GM12878 (cell line): ENCODE measurements around the gene SLC23A2. TPM values are rescaled to one million over a fixed set of nuclear protein-coding genes. Genes with fewer than 3 reads are reported as not detected.

ENCODE experiments used
- ATAC-seq: fragments of 200-7000 bp; cut with Tn5 transposase; 3 replicates; pipeline ENCODE4 v1.9.1; 2020; ENCODE audit warnings: mild to moderate bottlenecking, moderate library complexity
- BruUV-seq: library from RNA; stranded (reverse); fragments of 400-500 nt; replicated peaks from 2 replicates; lab custom pipeline; 2021; lab: Mats Ljungman, UMichigan
- CTCF ChIA-PET: fragments of 300-600 bp; sonication (Branson Sonifier 250); formaldehyde crosslinking; extraction: SDS; loops from one replicate; lab custom pipeline; 2021; ENCODE audit warnings: inconsistent platforms; lab: Yijun Ruan, JAX
- POLR2A ChIA-PET: fragments of 350-600 bp; formaldehyde crosslinking; extraction: SDS; loops from one replicate; lab custom pipeline; 2021; ENCODE audit warnings: inconsistent platforms; lab: Charles Lee
- RAD21 ChIA-PET: fragments of 300-600 bp; sonication (Branson Sonifier 250); formaldehyde crosslinking; loops from one replicate; lab custom pipeline; 2023; ENCODE audit warnings: antibody characterized with exemption; ENCODE audit not compliant: unreplicated experiment; lab: Charles Lee
- SMC1A ChIA-PET: fragments of 300-600 bp; sonication (Branson Sonifier 250); formaldehyde crosslinking; loops from one replicate; lab custom pipeline; 2023; ENCODE audit not compliant: unreplicated experiment, uncharacterized antibody; lab: Charles Lee
- DNase-seq: peaks from one replicate; pipeline ENCODE4 v3.0.0-alpha.2; 2011; ENCODE audit warnings: low read depth, low spot score
- FAIRE-seq: peaks from 3 replicates; lab custom pipeline; 2011; peaks lifted over from hg19 to GRCh38; lab: Jason Lieb, UNC
- H2AFZ ChIP-seq: 2 replicates; pipeline ENCODE4 v1.6.0; 2011; ENCODE audit warnings: low read depth, low read length, control low read depth; ENCODE audit not compliant: control insufficient read depth
- H3K27ac ChIP-seq: 2 replicates; pipeline ENCODE4 v1.5.1; 2011; ENCODE audit warnings: control low read depth; ENCODE audit not compliant: control insufficient read depth, insufficient read depth
- H3K27me3 ChIP-seq, 2 experiments: replicated peaks in 1 of 2; 2 replicates each; pipeline versions ENCODE4 v1.6.0 to v1.6.1; 2011; ENCODE audit warnings: low read length in 1 of 2; ENCODE audit not compliant: control insufficient read depth in 2 of 2, insufficient read depth in 2 of 2
- H3K36me3 ChIP-seq, 2 experiments: 2 replicates each; pipeline ENCODE4 v1.5.1; 2011; ENCODE audit warnings: low read length in 1 of 2; ENCODE audit not compliant: control insufficient read depth in 2 of 2, insufficient read depth in 2 of 2
- H3K4me1 ChIP-seq: 2 replicates; pipeline ENCODE4 v1.6.1; 2011; ENCODE audit warnings: mild to moderate bottlenecking, low read length, moderate library complexity, mixed read lengths; ENCODE audit not compliant: control insufficient read depth, insufficient read depth
- H3K4me2 ChIP-seq: 2 replicates; pipeline ENCODE4 v1.6.0; 2011; ENCODE audit warnings: control low read depth; ENCODE audit not compliant: control insufficient read depth, insufficient read depth
- H3K4me3 ChIP-seq: fragments of 200-600 bp; sonication (generic); 2 replicates; pipeline ENCODE4 v1.5.1; 2016
- H3K79me2 ChIP-seq: 2 replicates; pipeline ENCODE4 v1.6.0; 2011; ENCODE audit warnings: low read length; ENCODE audit not compliant: control insufficient read depth, insufficient read depth
- H3K9ac ChIP-seq: 2 replicates; pipeline ENCODE4 v1.8.0; 2011; ENCODE audit warnings: low read length, control low read depth, mixed read lengths; ENCODE audit not compliant: control insufficient read depth, insufficient read depth
- H3K9me3 ChIP-seq: replicated peaks from 3 replicates; pipeline ENCODE4 v1.5.1; 2011; ENCODE audit warnings: mild to moderate bottlenecking, low read length; ENCODE audit not compliant: control insufficient read depth, insufficient read depth
- H4K20me1 ChIP-seq: 2 replicates; pipeline ENCODE4 v1.6.0; 2011; ENCODE audit not compliant: control insufficient read depth, insufficient read depth
- ETV6 ChIP-seq, 2 experiments: fragments of 450-650 bp in 1 of 2; IDR thresholded peaks in 1 of 2; conservative IDR thresholded peaks in 1 of 2; 2 replicates each; pipeline ENCODE4 v1.6.1; 2014; ENCODE audit warnings: antibody characterized with exemption in 1 of 2, borderline replicate concordance in 1 of 2, low read depth in 1 of 2, mild to moderate bottlenecking in 1 of 2, moderate library complexity in 1 of 2
- EZH2 ChIP-seq: IDR thresholded peaks from 2 replicates; pipeline ENCODE4 v1.6.1; 2012; ENCODE audit warnings: low read depth, mild to moderate bottlenecking, control low read depth, inconsistent platforms, low read length, borderline replicate concordance; ENCODE audit not compliant: control insufficient read depth
- NR2F1 ChIP-seq: fragments of 450-650 bp; conservative IDR thresholded peaks from 2 replicates; pipeline ENCODE4 v1.6.1; 2017; ENCODE audit warnings: mild to moderate bottlenecking
- SIX5 ChIP-seq: IDR thresholded peaks from 2 replicates; pipeline ENCODE4 v1.6.1; 2011; ENCODE audit warnings: mild to moderate bottlenecking, low read depth, low read length, moderate library complexity; ENCODE audit not compliant: severe bottlenecking
- STAT1 ChIP-seq: fragments of 450-650 bp; conservative IDR thresholded peaks from 2 replicates; pipeline ENCODE4 v1.6.1; 2014; ENCODE audit warnings: antibody characterized with exemption, mild to moderate bottlenecking
- ZNF207 ChIP-seq: fragments of 450-650 bp; IDR thresholded peaks from 2 replicates; pipeline ENCODE4 v1.6.1; 2014; ENCODE audit warnings: antibody characterized with exemption, mild to moderate bottlenecking, borderline replicate concordance
- WGBS: methylation state at CpG from one replicate; pipeline ENCODE4 v1.1.6; 2016; ENCODE audit warnings: low lambda C conversion rate; ENCODE audit not compliant: insufficient replicate concordance, insufficient coverage; ENCODE audit errors: missing lambda C conversion rate; 5-methylcytosine and 5-hydroxymethylcytosine counted together
- in situ Hi-C: fragments of 300-500 bp; cut with MboI; formaldehyde crosslinking; loops from 9 replicates; pipeline ENCODE4 v1.14.3; 2018; ENCODE audit warnings: mixed read lengths
- intact Hi-C: fragments of 100-400 bp; cut with micrococcal nuclease; formaldehyde crosslinking; loops from one replicate; pipeline ENCODE4 v1.14.2; 2022; ENCODE audit not compliant: unreplicated experiment
- polyA plus RNA-seq, 11 experiments: library from polyadenylated mRNA; depleted of rRNA in 4 of 11; unstranded in 6 of 11; stranded (reverse) in 5 of 11; fragments of >200 nt; fragmentation: Nextera tagmentation in 4 of 11; fragmentation: Illumina TruSeq in 1 of 11; extraction: Ambion mirVana in 4 of 11; extraction: Trizol in 1 of 11; gene quantifications; 1 replicate in 1 of 11; 2 replicates in 10 of 11; pipeline versions ENCODE4 v1.2.1 to v1.2.3, GENCODE V29; 2011 to 2016; ENCODE audit warnings: inconsistent platforms in 2 of 11, missing spikeins in 2 of 11, low read depth in 1 of 11
- total RNA-seq, 4 experiments: library from RNA; depleted of rRNA in 3 of 4; stranded (reverse); fragments of >200 nt in 3 of 4; fragmentation: Illumina TruSeq in 1 of 4; extraction: Trizol in 1 of 4; gene quantifications; 2 replicates each; pipeline versions ENCODE4 v1.2.1 to v1.2.3, GENCODE V29; 2013 to 2021
- TF ChIP-seq, protein P1 (sequence below): fragments of 450-650 bp; formaldehyde crosslinking; IDR thresholded peaks from 2 replicates; pipeline ENCODE4 v1.4.0; 2022; ENCODE audit warnings: mild to moderate bottlenecking, moderate library complexity
- TF ChIP-seq, protein P2 (sequence below): IDR thresholded peaks from 2 replicates; pipeline ENCODE4 v1.6.1; 2012; ENCODE audit warnings: low read length, inconsistent platforms
- TF ChIP-seq, protein P3 (sequence below): fragments of 150-350 bp; IDR thresholded peaks from 2 replicates; pipeline ENCODE4 v1.6.1; 2014; ENCODE audit warnings: mild to moderate bottlenecking, low read depth, low read length
- TF ChIP-seq, protein P4 (sequence below): fragments of 450-650 bp; IDR thresholded peaks from 2 replicates; pipeline ENCODE4 v1.6.1; 2017; ENCODE audit warnings: mild to moderate bottlenecking, moderate library complexity

Gene SLC23A2
- total and polyA plus RNA-seq, 10 of the 15 experiments (the other 5 are each of a cell fraction or from before 2014, with no cell fraction given) = 4.4 to 56.1 (median 35.5) TPM

DNA sequence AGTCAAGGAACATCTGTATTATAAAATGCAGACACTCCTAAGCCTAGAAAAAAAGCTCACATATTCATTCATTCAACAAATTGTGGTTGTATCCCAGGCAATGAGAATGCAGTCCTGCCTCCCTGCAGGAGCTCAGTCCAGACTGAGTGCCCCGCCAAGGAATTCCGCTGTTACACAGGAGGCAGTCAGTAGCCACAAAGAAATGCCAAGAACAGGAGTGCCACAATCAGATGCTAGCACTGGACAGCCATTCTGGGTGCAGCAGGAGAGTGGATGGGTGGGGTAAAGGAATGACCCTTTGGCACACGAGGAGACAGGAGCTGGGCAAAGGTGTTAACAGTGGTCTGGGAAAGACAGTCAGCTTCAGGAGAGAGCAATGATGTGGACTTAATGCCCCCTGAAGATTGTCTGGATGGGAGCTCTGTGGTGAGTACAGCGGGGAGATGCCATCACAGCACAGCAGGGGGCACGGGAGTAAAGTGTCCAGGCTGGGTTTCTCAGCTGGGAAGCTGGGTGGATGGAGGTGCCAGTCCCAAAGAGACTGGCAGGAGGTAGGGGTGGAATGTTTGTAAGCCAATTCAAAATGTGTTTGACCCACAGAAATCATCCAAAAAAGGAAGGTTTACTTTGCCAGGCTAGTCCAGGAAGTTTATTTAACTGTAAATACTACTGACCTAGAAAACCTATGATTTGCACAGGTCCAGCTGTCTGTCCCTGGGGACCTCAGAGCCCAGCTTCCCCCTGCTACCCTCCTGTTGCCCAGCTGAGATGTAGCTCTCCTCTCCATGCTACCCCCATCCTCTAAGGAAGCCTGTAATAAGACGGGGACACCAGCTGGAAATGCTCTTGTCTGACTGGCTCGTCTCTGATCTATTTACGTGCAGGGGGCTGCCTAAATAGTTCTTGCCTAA, 84.1 kb downstream of the SLC23A2 start:
- RAD21 ChIA-PET = interaction anchor here (1.4 kb wide), 1 partner anchor 38 kb away, joined by 4 read pairs; no protein-coding TSS in a partner anchor
- intact Hi-C loops = no loop called here
- H3K4me2 ChIP-seq = no peak overlapping the region
- in situ Hi-C loops = no loop called here
- POLR2A ChIA-PET = interaction anchor here (1.1 kb wide), 1 partner anchor 10 kb away, joined by 3 read pairs; no protein-coding TSS in a partner anchor
- SMC1A ChIA-PET = interaction anchor here (0.8 to 3.5 kb wide), 10 partner anchors 9 to 184 kb away, joined by 3 to 10 read pairs (median 4); no protein-coding TSS in a partner anchor
- no peak overlapping the region for H3K4me3 ChIP-seq
- no peaks in the 10 kb centered on the region for H3K4me1 ChIP-seq
- H3K79me2 ChIP-seq = no peaks in the 10 kb centered on the region
- WGBS = 74% methylated on average over 8 of the region's 8 CpGs
- no peaks in the 10 kb centered on the region for H4K20me1 ChIP-seq
- H3K27me3 ChIP-seq = no peaks in the 10 kb centered on the region
- H2AFZ ChIP-seq = no peak overlapping the region
- CTCF ChIA-PET = interaction anchor here (1.0 to 2.8 kb wide), 6 partner anchors 8 to 306 kb away, joined by 3 to 19 read pairs (median 6); no protein-coding TSS in a partner anchor
- no TSS peak for BruUV-seq
- H3K9me3 ChIP-seq = no peaks in the 10 kb centered on the region; the same call in 2 of the 3 replicates
- H3K27ac ChIP-seq = no peak overlapping the region
- no peak for DNase-seq
- H3K9ac ChIP-seq = no peak overlapping the region
- no peak for FAIRE-seq
- ATAC-seq = no peak
- H3K36me3 ChIP-seq = peaks cover 2 to 10% of the 10 kb centered on the region in 2 experiments; a peak in 3 of 4 replicates
- TF ChIP-seq, protein P1, sequence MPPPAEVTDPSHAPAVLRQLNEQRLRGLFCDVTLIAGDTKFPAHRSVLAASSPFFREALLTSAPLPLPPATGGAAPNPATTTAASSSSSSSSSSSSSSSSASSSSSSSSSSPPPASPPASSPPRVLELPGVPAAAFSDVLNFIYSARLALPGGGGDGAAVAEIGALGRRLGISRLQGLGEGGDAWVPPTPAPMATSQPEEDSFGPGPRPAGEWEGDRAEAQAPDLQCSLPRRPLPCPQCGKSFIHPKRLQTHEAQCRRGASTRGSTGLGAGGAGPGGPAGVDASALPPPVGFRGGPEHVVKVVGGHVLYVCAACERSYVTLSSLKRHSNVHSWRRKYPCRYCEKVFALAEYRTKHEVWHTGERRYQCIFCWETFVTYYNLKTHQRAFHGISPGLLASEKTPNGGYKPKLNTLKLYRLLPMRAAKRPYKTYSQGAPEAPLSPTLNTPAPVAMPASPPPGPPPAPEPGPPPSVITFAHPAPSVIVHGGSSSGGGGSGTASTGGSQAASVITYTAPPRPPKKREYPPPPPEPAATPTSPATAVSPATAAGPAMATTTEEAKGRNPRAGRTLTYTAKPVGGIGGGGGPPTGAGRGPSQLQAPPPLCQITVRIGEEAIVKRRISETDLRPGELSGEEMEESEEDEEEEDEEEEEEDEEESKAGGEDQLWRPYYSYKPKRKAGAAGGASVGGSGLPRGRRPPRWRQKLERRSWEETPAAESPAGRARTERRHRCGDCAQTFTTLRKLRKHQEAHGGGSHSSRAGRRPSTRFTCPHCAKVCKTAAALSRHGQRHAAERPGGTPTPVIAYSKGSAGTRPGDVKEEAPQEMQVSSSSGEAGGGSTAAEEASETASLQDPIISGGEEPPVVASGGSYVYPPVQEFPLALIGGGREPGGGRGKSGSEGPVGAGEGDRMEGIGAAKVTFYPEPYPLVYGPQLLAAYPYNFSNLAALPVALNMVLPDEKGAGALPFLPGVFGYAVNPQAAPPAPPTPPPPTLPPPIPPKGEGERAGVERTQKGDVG (CRISPR knock-in tag) = no peak
- TF ChIP-seq, protein P2, sequence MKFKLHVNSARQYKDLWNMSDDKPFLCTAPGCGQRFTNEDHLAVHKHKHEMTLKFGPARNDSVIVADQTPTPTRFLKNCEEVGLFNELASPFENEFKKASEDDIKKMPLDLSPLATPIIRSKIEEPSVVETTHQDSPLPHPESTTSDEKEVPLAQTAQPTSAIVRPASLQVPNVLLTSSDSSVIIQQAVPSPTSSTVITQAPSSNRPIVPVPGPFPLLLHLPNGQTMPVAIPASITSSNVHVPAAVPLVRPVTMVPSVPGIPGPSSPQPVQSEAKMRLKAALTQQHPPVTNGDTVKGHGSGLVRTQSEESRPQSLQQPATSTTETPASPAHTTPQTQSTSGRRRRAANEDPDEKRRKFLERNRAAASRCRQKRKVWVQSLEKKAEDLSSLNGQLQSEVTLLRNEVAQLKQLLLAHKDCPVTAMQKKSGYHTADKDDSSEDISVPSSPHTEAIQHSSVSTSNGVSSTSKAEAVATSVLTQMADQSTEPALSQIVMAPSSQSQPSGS = no peak
- TF ChIP-seq STAT1 = no peak
- no peak for TF ChIP-seq SIX5
- TF ChIP-seq ZNF207 = no peak
- TF ChIP-seq NR2F1 = no peak
- TF ChIP-seq, protein P3, sequence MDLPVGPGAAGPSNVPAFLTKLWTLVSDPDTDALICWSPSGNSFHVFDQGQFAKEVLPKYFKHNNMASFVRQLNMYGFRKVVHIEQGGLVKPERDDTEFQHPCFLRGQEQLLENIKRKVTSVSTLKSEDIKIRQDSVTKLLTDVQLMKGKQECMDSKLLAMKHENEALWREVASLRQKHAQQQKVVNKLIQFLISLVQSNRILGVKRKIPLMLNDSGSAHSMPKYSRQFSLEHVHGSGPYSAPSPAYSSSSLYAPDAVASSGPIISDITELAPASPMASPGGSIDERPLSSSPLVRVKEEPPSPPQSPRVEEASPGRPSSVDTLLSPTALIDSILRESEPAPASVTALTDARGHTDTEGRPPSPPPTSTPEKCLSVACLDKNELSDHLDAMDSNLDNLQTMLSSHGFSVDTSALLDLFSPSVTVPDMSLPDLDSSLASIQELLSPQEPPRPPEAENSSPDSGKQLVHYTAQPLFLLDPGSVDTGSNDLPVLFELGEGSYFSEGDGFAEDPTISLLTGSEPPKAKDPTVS = no peak
- no peak for TF ChIP-seq ETV6 (conservative IDR thresholded peaks at IDR 0.05 in 1 of 2, IDR thresholded peaks at IDR 0.05 in 1 of 2; ENCODE audit: borderline replicate concordance in 1 of 2, low read depth in 1 of 2)
- no peak for TF ChIP-seq EZH2
- TF ChIP-seq, protein P4, sequence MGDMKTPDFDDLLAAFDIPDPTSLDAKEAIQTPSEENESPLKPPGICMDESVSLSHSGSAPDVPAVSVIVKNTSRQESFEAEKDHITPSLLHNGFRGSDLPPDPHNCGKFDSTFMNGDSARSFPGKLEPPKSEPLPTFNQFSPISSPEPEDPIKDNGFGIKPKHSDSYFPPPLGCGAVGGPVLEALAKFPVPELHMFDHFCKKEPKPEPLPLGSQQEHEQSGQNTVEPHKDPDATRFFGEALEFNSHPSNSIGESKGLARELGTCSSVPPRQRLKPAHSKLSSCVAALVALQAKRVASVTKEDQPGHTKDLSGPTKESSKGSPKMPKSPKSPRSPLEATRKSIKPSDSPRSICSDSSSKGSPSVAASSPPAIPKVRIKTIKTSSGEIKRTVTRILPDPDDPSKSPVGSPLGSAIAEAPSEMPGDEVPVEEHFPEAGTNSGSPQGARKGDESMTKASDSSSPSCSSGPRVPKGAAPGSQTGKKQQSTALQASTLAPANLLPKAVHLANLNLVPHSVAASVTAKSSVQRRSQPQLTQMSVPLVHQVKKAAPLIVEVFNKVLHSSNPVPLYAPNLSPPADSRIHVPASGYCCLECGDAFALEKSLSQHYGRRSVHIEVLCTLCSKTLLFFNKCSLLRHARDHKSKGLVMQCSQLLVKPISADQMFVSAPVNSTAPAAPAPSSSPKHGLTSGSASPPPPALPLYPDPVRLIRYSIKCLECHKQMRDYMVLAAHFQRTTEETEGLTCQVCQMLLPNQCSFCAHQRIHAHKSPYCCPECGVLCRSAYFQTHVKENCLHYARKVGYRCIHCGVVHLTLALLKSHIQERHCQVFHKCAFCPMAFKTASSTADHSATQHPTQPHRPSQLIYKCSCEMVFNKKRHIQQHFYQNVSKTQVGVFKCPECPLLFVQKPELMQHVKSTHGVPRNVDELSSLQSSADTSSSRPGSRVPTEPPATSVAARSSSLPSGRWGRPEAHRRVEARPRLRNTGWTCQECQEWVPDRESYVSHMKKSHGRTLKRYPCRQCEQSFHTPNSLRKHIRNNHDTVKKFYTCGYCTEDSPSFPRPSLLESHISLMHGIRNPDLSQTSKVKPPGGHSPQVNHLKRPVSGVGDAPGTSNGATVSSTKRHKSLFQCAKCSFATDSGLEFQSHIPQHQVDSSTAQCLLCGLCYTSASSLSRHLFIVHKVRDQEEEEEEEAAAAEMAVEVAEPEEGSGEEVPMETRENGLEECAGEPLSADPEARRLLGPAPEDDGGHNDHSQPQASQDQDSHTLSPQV = no peak
